T-helper 2 cell treated with Interferon-gamma antibody and Interleukin-4, amounts not matched to agents 5 μg/mL and 100 μg/mL, for 36 hours (primary cell): ENCODE data around the gene LDLR.
"Not testable (repeated sequence)": the region's sequence is repeated elsewhere in the genome, so short reads cannot be mapped to it uniquely, and the experiment has no call there.

Source experiments
- DNase-seq: peaks from one replicate; pipeline ENCODE4 v3.0.0; 2021; ENCODE audit warnings: low spot score
- H3K27ac Mint-ChIP-seq: one replicate; pipeline ENCODE4 v1.8.0; 2021; ENCODE audit warnings: mild to moderate bottlenecking, mixed read lengths
- H3K27me3 Mint-ChIP-seq: one replicate; pipeline ENCODE4 v1.8.0; 2021; ENCODE audit warnings: low read depth, mixed read lengths
- H3K36me3 Mint-ChIP-seq: one replicate; pipeline ENCODE4 v1.8.0; 2021; ENCODE audit warnings: low read depth, mixed read lengths
- H3K4me1 Mint-ChIP-seq: one replicate; pipeline ENCODE4 v1.8.0; 2021; ENCODE audit warnings: low read depth, mixed read lengths
- H3K4me3 Mint-ChIP-seq: one replicate; pipeline ENCODE4 v1.8.0; 2022; ENCODE audit warnings: mild to moderate bottlenecking, moderate library complexity, mixed read lengths
- H3K9me3 Mint-ChIP-seq: one replicate; pipeline ENCODE4 v1.8.0; 2021; ENCODE audit warnings: mixed read lengths

Gene LDLR

DNA sequence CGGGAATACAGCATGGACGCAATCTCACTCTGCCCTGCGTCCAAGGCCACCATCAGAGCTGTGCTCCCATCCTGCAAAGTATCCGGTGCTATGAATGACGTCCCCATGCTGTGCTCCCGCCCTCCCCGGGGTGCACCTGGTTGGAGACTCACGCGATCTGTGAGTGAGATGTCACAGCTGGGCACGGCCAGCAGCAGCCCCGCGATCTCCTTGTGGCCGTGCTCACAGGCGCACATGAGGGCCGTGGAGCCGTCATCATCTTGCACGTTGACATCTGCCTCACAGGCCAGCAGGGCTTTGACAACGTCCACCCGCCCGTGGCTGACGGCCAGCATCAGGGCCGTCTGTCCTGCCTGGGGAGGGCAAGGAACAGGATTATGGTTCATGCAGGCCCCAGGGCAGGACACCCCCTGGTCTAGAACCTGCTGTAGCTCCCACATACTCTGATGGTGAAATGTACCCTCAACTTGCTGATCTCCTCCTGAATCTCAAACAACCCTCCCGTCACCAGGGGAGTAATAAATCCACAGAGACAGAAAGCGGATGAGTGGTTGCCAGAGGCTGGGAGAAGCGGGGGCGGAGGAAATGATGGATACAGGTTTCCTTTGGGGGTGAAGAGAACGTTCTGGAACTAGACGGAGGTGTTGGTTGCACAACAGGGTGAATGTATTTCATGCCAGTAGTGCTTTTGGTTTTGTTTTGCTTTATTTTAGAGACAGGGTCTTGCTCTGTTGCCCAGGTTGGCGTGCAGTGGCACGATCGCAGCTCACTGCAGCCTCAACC is 80.8 kb downstream of the LDLR start:
- Mint-ChIP-seq H3K4me1 (no peaks in the 10 kb centered on the region), H3K36me3 (no peaks in the 10 kb centered on the region), H3K4me3 (no peak overlapping the region), H3K27ac (no peak overlapping the region), H3K27me3 (no peaks in the 10 kb centered on the region), H3K9me3 (no peaks in the 10 kb centered on the region)
- DNase-seq, result no peak

DNA sequence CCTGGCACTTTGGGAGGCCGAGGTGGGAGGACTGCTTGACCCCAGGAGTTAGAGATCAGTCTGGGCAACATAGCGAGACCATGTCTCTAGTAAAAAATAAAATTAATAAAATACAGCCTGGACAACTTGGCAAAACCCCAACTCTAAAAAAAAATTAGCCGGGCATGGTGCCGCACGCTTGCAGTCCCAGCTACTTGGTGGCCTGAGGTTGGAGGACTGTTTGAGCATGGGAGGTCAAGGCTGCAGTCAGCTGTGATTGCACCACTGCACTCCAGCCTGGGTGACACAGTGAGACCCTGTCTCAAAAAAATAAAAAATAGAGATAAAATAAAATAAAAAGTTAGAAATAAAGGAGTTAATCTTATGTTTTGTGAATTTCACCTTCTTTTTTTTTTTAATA is 81.9 kb downstream of the LDLR start:
- Mint-ChIP-seq H3K27me3 (no peaks in the 10 kb centered on the region), H3K4me1 (no peaks in the 10 kb centered on the region), H3K4me3 (no peak overlapping the region), H3K27ac (no peak overlapping the region), H3K9me3 (no peaks in the 10 kb centered on the region), H3K36me3 (no peaks in the 10 kb centered on the region)
- DNase-seq, result no peak

- H3K27ac Mint-ChIP-seq, result no peak overlapping the region
- H3K4me3 Mint-ChIP-seq, result no peak overlapping the region
- no peak for DNase-seq
- H3K9me3 Mint-ChIP-seq, result no peaks in the 10 kb centered on the region
- H3K27me3 Mint-ChIP-seq, result no peaks in the 10 kb centered on the region
- H3K4me1 Mint-ChIP-seq, result no peaks in the 10 kb centered on the region
- no peaks in the 10 kb centered on the region for H3K36me3 Mint-ChIP-seq
Observed at GRCh38 chr19:11172576-11172975, 83.3 kb downstream of the LDLR start.

DNA sequence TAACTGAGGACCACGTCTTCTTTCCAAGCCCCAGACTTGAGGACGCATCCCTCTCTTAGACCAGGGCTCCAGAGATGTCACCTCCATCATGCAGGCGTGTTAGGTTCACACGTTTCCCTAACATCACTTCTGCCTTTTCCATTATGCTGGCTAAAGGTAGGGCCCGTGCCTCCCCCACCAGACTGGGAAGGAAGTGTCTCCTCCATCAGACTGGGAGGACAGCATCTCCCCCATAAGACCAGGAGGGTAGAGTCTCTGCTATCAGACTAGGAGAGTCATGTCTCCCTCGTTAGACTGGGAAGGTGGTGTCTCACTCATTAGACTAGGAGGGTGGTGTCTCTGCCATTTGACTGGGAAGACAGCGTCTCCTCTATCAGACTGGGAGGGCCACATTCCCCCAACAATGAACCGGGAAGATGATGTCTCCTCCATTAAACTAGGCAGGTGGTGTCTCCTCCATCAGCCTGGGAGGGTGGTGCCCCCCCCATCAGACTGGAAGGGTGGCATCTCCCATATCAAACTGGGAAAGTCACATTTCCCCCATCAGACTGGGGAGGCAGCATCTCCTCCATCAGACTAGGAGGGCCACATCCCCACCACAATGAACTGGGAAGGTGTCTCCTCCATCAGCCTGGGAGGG is 84.4 kb downstream of the LDLR start:
- DNase-seq, result no peak
- Mint-ChIP-seq H3K27me3 (no peaks in the 10 kb centered on the region), H3K36me3 (no peaks in the 10 kb centered on the region), H3K9me3 (no peaks in the 10 kb centered on the region), H3K4me3 (no peak overlapping the region), H3K27ac (no peak overlapping the region), H3K4me1 (no peaks in the 10 kb centered on the region)

GRCh38 chr19:11174336-11174735 is 85.1 kb downstream of the LDLR start:
- Mint-ChIP-seq H3K27ac (no peak overlapping the region), H3K36me3 (no peaks in the 10 kb centered on the region), H3K4me3 (no peak overlapping the region), H3K27me3 (no peaks in the 10 kb centered on the region), H3K9me3 (no peaks in the 10 kb centered on the region), H3K4me1 (no peaks in the 10 kb centered on the region)
- DNase-seq, result no peak

GRCh38 chr19:11175920-11176319 is 86.7 kb downstream of the LDLR start:
- Mint-ChIP-seq H3K4me3 (no peak overlapping the region), H3K27ac (no peak overlapping the region)

GRCh38 chr19:11176466-11177193 is 87.4 kb downstream of the LDLR start:
- no peaks in the 10 kb centered on the region for H3K4me1 Mint-ChIP-seq
- H3K4me3 Mint-ChIP-seq, result no peak overlapping the region
- no peaks in the 10 kb centered on the region for H3K36me3 Mint-ChIP-seq
- no peak for DNase-seq
- H3K9me3 Mint-ChIP-seq, result no peaks in the 10 kb centered on the region
- H3K27me3 Mint-ChIP-seq, result no peaks in the 10 kb centered on the region
- H3K27ac Mint-ChIP-seq, result no peak overlapping the region

More at GRCh38 chr19:11175920-11176319, 86.7 kb downstream of the LDLR start:
- Mint-ChIP-seq H3K36me3 (no peaks in the 10 kb centered on the region), H3K27me3 (no peaks in the 10 kb centered on the region), H3K9me3 (no peaks in the 10 kb centered on the region), H3K4me1 (no peaks in the 10 kb centered on the region)
- DNase-seq, result no peak

DNA sequence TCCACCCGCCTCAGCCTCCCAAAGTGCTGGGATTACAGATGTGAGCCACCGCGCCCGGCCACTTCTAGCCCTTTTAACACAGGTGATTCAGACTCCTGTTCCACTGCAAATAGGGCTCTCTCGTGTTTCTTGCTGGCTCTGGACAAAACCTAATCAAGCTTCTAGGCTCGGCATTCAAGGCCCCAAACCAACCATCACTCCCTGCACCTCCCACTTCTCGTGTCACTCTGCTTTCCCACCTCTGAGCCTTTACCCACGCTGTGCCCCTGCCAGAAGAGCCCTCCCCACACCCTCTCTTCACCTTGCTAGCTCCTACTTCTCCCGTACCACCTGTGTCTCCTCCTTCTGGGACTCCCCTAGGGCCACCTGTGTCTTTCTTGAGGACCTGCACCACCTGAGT is 88.3 kb downstream of the LDLR start:
- no peak for DNase-seq
- H3K4me3 Mint-ChIP-seq, result no peak overlapping the region
- H3K27ac Mint-ChIP-seq, result no peak overlapping the region
- no peaks in the 10 kb centered on the region for H3K9me3 Mint-ChIP-seq
- no peaks in the 10 kb centered on the region for H3K36me3 Mint-ChIP-seq
- no peaks in the 10 kb centered on the region for H3K27me3 Mint-ChIP-seq
- H3K4me1 Mint-ChIP-seq, result no peaks in the 10 kb centered on the region

DNA sequence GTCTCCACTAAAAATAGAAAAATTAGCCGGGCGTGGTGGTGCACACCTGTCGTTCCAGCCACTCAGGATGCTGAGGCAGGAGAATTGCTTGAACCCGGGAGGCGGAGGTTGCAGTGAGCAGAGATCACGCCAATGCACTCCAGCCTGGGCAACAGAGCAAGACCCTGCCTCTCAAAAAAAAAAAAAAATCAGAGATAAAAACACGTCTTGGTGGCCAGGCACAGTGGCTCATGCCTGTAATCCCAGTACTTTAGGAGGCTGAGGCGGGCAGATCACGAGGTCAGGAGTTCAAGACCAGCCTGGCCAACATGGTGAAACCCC is 89.8 kb downstream of the LDLR start:
- H3K27ac Mint-ChIP-seq, H3K4me3 Mint-ChIP-seq, H3K4me1 Mint-ChIP-seq, H3K36me3 Mint-ChIP-seq, DNase-seq, H3K9me3 Mint-ChIP-seq, H3K27me3 Mint-ChIP-seq: not testable (repeated sequence)

- no peak for DNase-seq
- no peaks in the 10 kb centered on the region for H3K4me1 Mint-ChIP-seq
- no peaks in the 10 kb centered on the region for H3K9me3 Mint-ChIP-seq
- no peak overlapping the region for H3K4me3 Mint-ChIP-seq
- no peak overlapping the region for H3K27ac Mint-ChIP-seq
- H3K27me3 Mint-ChIP-seq, result peaks cover 2% of the 10 kb centered on the region
- no peaks in the 10 kb centered on the region for H3K36me3 Mint-ChIP-seq
Observed at GRCh38 chr19:11179716-11180297, 90.5 kb downstream of the LDLR start.

GRCh38 chr19:11180346-11180745 is 91.1 kb downstream of the LDLR start:
- Mint-ChIP-seq H3K36me3 (no peaks in the 10 kb centered on the region), H3K9me3 (no peaks in the 10 kb centered on the region), H3K4me3 (no peak overlapping the region), H3K27ac (no peak overlapping the region), H3K4me1 (no peaks in the 10 kb centered on the region), H3K27me3 (peaks cover 2% of the 10 kb centered on the region)
- no peak for DNase-seq

DNA sequence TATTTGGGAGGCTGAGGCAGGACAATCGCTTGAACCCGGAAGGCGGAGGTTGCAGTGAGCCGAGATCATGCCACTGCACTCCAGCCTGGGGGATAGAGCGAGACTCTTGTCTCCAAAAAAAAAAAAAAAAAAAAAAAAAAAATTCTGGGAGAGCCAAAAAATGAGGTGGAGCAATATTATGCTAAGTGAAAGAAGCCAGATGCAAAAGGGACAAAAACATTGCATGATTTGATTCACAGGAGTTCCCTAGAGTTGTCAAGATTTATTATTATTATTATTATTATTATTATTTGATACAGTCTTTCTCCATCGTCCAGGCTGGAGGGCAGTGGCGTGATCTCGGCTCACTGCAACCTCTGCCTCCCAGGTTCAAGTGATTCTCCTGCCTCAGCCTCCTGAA is 91.7 kb downstream of the LDLR start:
- not testable (repeated sequence) for H3K27ac Mint-ChIP-seq, H3K4me3 Mint-ChIP-seq, H3K27me3 Mint-ChIP-seq, DNase-seq, H3K36me3 Mint-ChIP-seq, H3K9me3 Mint-ChIP-seq, H3K4me1 Mint-ChIP-seq

DNA sequence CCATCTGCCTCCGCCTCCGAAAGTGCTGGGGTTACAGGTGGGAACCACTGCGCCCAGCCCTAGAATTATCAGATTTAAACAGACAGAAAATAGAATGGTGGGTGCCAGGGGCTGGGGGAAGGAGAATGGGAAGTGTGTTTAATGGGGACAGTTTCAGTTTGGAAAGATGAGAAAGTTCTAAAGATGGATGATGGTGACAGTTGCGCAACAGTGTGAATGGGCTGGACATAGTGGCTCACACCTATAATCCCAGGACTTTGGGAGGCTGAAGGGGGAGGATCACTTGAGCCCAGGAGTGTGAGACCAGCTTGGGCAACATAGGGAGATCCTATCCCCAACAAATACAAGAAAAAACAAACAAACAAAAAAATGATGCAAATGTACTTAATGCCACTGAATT is 92.2 kb downstream of the LDLR start:
- DNase-seq, result no peak
- H3K9me3 Mint-ChIP-seq, result no peaks in the 10 kb centered on the region
- no peaks in the 10 kb centered on the region for H3K36me3 Mint-ChIP-seq
- no peak overlapping the region for H3K27ac Mint-ChIP-seq
- H3K4me1 Mint-ChIP-seq, result no peaks in the 10 kb centered on the region
- peaks cover 2% of the 10 kb centered on the region for H3K27me3 Mint-ChIP-seq
- no peak overlapping the region for H3K4me3 Mint-ChIP-seq
